H1 (cell line): ENCODE data around the gene GALNT4. TPM values are rescaled to one million over a fixed set of nuclear protein-coding genes. Genes with fewer than 3 reads are reported as not detected.

Experiments used
- CTCF ChIA-PET: fragments of 300-600 bp; sonication (Branson Sonifier 250); formaldehyde crosslinking; loops from one replicate; lab custom pipeline; 2021; ENCODE audit not compliant: partially characterized antibody; lab: Charles Lee
- POLR2A ChIA-PET: fragments of 300-600 bp; sonication (Branson Sonifier 250); formaldehyde crosslinking; loops from one replicate; lab custom pipeline; 2021; ENCODE audit warnings: inconsistent platforms; ENCODE audit not compliant: partially characterized antibody; lab: Charles Lee
- DNase-seq, 2 experiments: peaks; one replicate each; pipeline versions ENCODE4 v3.0.0 to v3.0.0-alpha.2; 2010 to 2022; ENCODE audit warnings: low spot score in 2 of 2, low read depth in 1 of 2, mixed read lengths in 1 of 2
- FAIRE-seq: peaks from 2 replicates; lab custom pipeline; 2011; peaks lifted over from hg19 to GRCh38; lab: Jason Lieb, UNC
- H2AFZ ChIP-seq: 2 replicates; pipeline ENCODE4 v1.8.1; 2012; ENCODE audit warnings: low read length, inconsistent platforms
- H2AK5ac ChIP-seq: 2 replicates; pipeline ENCODE4 v1.6.1; 2013; ENCODE audit warnings: low read depth, low read length
- H2BK120ac ChIP-seq: replicated peaks from 2 replicates; pipeline ENCODE3; 2013; ENCODE audit warnings: low read depth, low read length, inconsistent platforms
- H2BK12ac ChIP-seq: 2 replicates; pipeline ENCODE4 v1.6.1; 2013; ENCODE audit warnings: low read depth, low read length
- H2BK15ac ChIP-seq: 2 replicates; pipeline ENCODE4 v1.6.1; 2013; ENCODE audit warnings: low read length
- H2BK20ac ChIP-seq: 2 replicates; pipeline ENCODE4 v1.6.1; 2013; ENCODE audit warnings: low read length
- H2BK5ac ChIP-seq: 2 replicates; pipeline ENCODE4 v1.6.1; 2013; ENCODE audit warnings: low read depth, low read length
- H3K14ac ChIP-seq: 2 replicates; pipeline ENCODE4 v1.6.1; 2013; ENCODE audit warnings: inconsistent platforms; ENCODE audit not compliant: insufficient read length
- H3K18ac ChIP-seq: 2 replicates; pipeline ENCODE4 v1.6.1; 2013; ENCODE audit warnings: low read length; ENCODE audit errors: extremely low read depth
- H3K23ac ChIP-seq: 2 replicates; pipeline ENCODE4 v1.6.1; 2013; ENCODE audit warnings: inconsistent platforms; ENCODE audit not compliant: insufficient read length
- H3K23me2 ChIP-seq: 2 replicates; pipeline ENCODE4 v1.6.1; 2013; ENCODE audit warnings: low read depth, low read length
- H3K27ac ChIP-seq: 2 replicates; pipeline ENCODE4 v1.6.1; 2011; ENCODE audit warnings: low read depth, low read length, inconsistent platforms
- H3K27me3 ChIP-seq, 4 experiments: replicated peaks in 1 of 4; 1 replicate in 1 of 4; 2 replicates in 3 of 4; pipeline versions ENCODE4 v1.6.1 to v1.8.1; 2011 to 2013; ENCODE audit warnings: low read length in 3 of 4, mild to moderate bottlenecking in 3 of 4, inconsistent platforms in 2 of 4, mixed read lengths in 2 of 4, moderate library complexity in 1 of 4; ENCODE audit not compliant: control insufficient read depth in 3 of 4, insufficient read depth in 3 of 4; ENCODE audit errors: extremely low read depth in 1 of 4
- H3K36me3 ChIP-seq, 4 experiments: 2 replicates each; pipeline versions ENCODE4 v1.6.1 to v1.8.1; 2011 to 2013; ENCODE audit warnings: mild to moderate bottlenecking in 4 of 4, low read length in 3 of 4, moderate library complexity in 2 of 4, control low read depth in 1 of 4, inconsistent platforms in 1 of 4; ENCODE audit not compliant: insufficient read depth in 4 of 4, control insufficient read depth in 2 of 4
- H3K4ac ChIP-seq: replicated peaks from 2 replicates; pipeline ENCODE3; 2013; ENCODE audit warnings: low read length, low read depth, mixed read lengths, inconsistent platforms; ENCODE audit not compliant: insufficient read length
- H3K4me1 ChIP-seq, 4 experiments: replicated peaks in 1 of 4; 1 replicate in 1 of 4; 2 replicates in 3 of 4; pipeline versions ENCODE4 v1.6.1 to v1.8.1; 2011 to 2013; ENCODE audit warnings: low read length in 3 of 4, inconsistent platforms in 2 of 4, mixed read lengths in 1 of 4; ENCODE audit not compliant: insufficient read depth in 4 of 4, control insufficient read depth in 3 of 4
- H3K4me2 ChIP-seq, 2 experiments: 2 replicates each; pipeline versions ENCODE4 v1.6.1 to v1.8.1; 2011 to 2013; ENCODE audit warnings: low read depth in 2 of 2, low read length in 2 of 2, control low read depth in 1 of 2, inconsistent platforms in 1 of 2, mild to moderate bottlenecking in 1 of 2; ENCODE audit not compliant: insufficient read depth in 1 of 2
- H3K4me3 ChIP-seq, 4 experiments: fragments of 200-600, 300-600 bp in 1 of 4; sonication (generic), shearing (Covaris generic), sonication (Bioruptor Twin) in 1 of 4; 2 replicates each; pipeline versions ENCODE4 v1.5.1 to v1.8.1; 2011 to 2016; ENCODE audit warnings: low read length in 4 of 4, low read depth in 3 of 4, control low read depth in 2 of 4, inconsistent platforms in 2 of 4, mild to moderate bottlenecking in 2 of 4, mixed read lengths in 1 of 4, moderate library complexity in 1 of 4; ENCODE audit not compliant: insufficient read depth in 2 of 4; ENCODE audit errors: extremely low read depth in 1 of 4
- H3K56ac ChIP-seq: replicated peaks from 2 replicates; pipeline ENCODE3; 2013; ENCODE audit warnings: low read depth, mild to moderate bottlenecking, mixed read lengths, low read length, inconsistent platforms; ENCODE audit not compliant: insufficient read length
- H3K79me1 ChIP-seq: 2 replicates; pipeline ENCODE4 v1.6.1; 2013; ENCODE audit warnings: low read depth, low read length, control low read depth
- H3K79me2 ChIP-seq, 2 experiments: 2 replicates each; pipeline versions ENCODE4 v1.6.1 to v1.8.1; 2012 to 2013; ENCODE audit warnings: low read length in 2 of 2, mild to moderate bottlenecking in 2 of 2, inconsistent platforms in 1 of 2; ENCODE audit not compliant: insufficient read depth in 2 of 2, control insufficient read depth in 1 of 2
- H3K9ac ChIP-seq, 4 experiments: replicated peaks in 1 of 4; 1 replicate in 1 of 4; 2 replicates in 3 of 4; pipeline versions ENCODE4 v1.6.1 to v1.8.1; 2011 to 2013; ENCODE audit warnings: low read depth in 3 of 4, low read length in 3 of 4, control low read depth in 2 of 4, mild to moderate bottlenecking in 2 of 4, moderate library complexity in 2 of 4, inconsistent platforms in 1 of 4; ENCODE audit errors: extremely low read depth in 1 of 4
- H3K9me3 ChIP-seq, 2 experiments: 2 replicates each; pipeline versions ENCODE4 v1.6.1 to v1.8.1; 2012 to 2013; ENCODE audit warnings: mild to moderate bottlenecking in 2 of 2, moderate library complexity in 2 of 2, control low read depth in 1 of 2, inconsistent platforms in 1 of 2, low read depth in 1 of 2, low read length in 1 of 2, mixed read lengths in 1 of 2; ENCODE audit not compliant: insufficient read depth in 2 of 2
- H4K20me1 ChIP-seq, 2 experiments: replicated peaks in 1 of 2; 2 replicates each; pipeline versions ENCODE3 to v1.8.1; 2011 to 2013; ENCODE audit warnings: inconsistent platforms in 2 of 2, low read length in 2 of 2, mild to moderate bottlenecking in 1 of 2; ENCODE audit not compliant: insufficient read depth in 2 of 2, control insufficient read depth in 1 of 2
- H4K5ac ChIP-seq: 2 replicates; pipeline ENCODE4 v1.6.1; 2013; ENCODE audit warnings: low read length, low read depth, mixed read lengths, inconsistent platforms; ENCODE audit not compliant: insufficient read length
- H4K8ac ChIP-seq: 2 replicates; pipeline ENCODE4 v1.8.0; 2013; ENCODE audit warnings: mild to moderate bottlenecking, moderate library complexity, low read length, inconsistent platforms; ENCODE audit not compliant: insufficient read depth; ENCODE audit errors: extremely low read depth
- H4K91ac ChIP-seq: replicated peaks from 2 replicates; pipeline ENCODE3; 2013; ENCODE audit warnings: low read length, mixed read lengths, inconsistent platforms; ENCODE audit not compliant: insufficient read length
- CREB1 ChIP-seq: IDR thresholded peaks from 2 replicates; pipeline ENCODE4 v1.6.1; 2012; ENCODE audit warnings: inconsistent platforms
- EZH2 ChIP-seq: fragments of 200-600 bp; sonication (generic); IDR thresholded peaks from 2 replicates; pipeline ENCODE4 v1.7.1; 2012; ENCODE audit warnings: low read depth, mild to moderate bottlenecking, moderate library complexity, low read length, inconsistent platforms; ENCODE audit not compliant: severe bottlenecking
- POU5F1 ChIP-seq: IDR thresholded peaks from 2 replicates; pipeline ENCODE4 v1.6.1; 2011; ENCODE audit warnings: low read depth, mild to moderate bottlenecking, low read length, moderate library complexity
- SIX5 ChIP-seq: IDR thresholded peaks from 2 replicates; pipeline ENCODE4 v1.6.1; 2011; ENCODE audit warnings: mild to moderate bottlenecking, low read depth, low read length
- SP2 ChIP-seq: IDR thresholded peaks from 2 replicates; pipeline ENCODE4 v1.6.1; 2012; ENCODE audit warnings: mild to moderate bottlenecking, low read length, inconsistent platforms
- SP4 ChIP-seq: IDR thresholded peaks from 2 replicates; pipeline ENCODE4 v1.6.1; 2012; ENCODE audit warnings: low read length, inconsistent platforms
- TAF1 ChIP-seq: IDR thresholded peaks from 2 replicates; pipeline ENCODE4 v1.6.1; 2011; ENCODE audit warnings: mild to moderate bottlenecking, low read depth, low read length
- TAF7 ChIP-seq: optimal IDR thresholded peaks from 2 replicates; pipeline ENCODE3; 2011; ENCODE audit warnings: low read depth, mild to moderate bottlenecking, inconsistent platforms, low read length, moderate library complexity, borderline replicate concordance
- WGBS, 2 experiments: shearing (Covaris generic) in 1 of 2; methylation state at CpG; one replicate each; pipeline versions ENCODE4 v1.1.6 to v1.1.7; 2013 to 2015; ENCODE audit warnings: low lambda C conversion rate in 2 of 2, mixed read lengths in 2 of 2, inconsistent platforms in 1 of 2, low coverage in 1 of 2, missing lambda C conversion rate in 1 of 2; ENCODE audit not compliant: insufficient replicate concordance in 2 of 2, insufficient coverage in 1 of 2, insufficient read length in 1 of 2; ENCODE audit errors: extremely low coverage in 1 of 2, missing lambda C conversion rate in 1 of 2; 5-methylcytosine and 5-hydroxymethylcytosine counted together
- polyA plus RNA-seq, 7 experiments: library from polyadenylated mRNA; depleted of rRNA in 3 of 7; stranded (reverse) in 5 of 7; unstranded in 2 of 7; fragments of >200 nt in 5 of 7; fragments of 200-250 nt in 2 of 7; gene quantifications; 1 replicate in 5 of 7; 2 replicates in 1 of 7; 4 replicates in 1 of 7; pipeline versions ENCODE4 v1.2.1 to v1.2.3, GENCODE V29; 2011 to 2013; ENCODE audit warnings: missing spikeins in 2 of 7, mixed read lengths in 2 of 7
- total RNA-seq: library from RNA; stranded (reverse); fragmentation: NEBNext Ultra II Directional; extraction: Animal tissue kit (Norgen Biotek cat#: 25700); gene quantifications from 2 replicates; pipeline ENCODE4 v1.2.1, GENCODE V29; 2021

Gene GALNT4
- total and polyA plus RNA-seq, 2 of the 8 experiments (the other 6 are each of a cell fraction or from before 2014, with no cell fraction given): 0.45 to 3.3 TPM

DNA sequence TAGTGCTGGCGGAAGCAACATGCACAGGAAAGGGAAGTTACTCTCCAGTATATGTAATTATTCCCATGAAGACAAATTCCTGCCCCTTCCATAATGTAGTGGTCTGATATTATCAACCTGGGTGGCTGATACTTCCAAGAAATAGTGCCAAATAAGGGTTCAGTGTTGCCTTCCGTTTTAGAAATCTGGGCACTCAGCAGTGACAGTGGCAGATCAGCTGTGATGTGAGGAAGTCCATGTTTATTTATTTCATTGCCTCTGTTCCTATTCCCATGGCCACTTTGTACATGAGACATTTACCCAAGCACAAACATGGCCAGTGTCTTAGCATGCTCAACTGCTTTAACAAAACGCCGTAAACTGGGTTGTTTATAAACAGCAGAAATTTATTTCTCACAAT, 21.6 kb upstream of the GALNT4 start:
- no peak for FAIRE-seq
- Histone ChIP-seq H3K4ac (no peak overlapping the region), H3K4me1 (no peaks in the 10 kb centered on the region; a peak in 1 of 7 replicates), H3K4me3 (no peak overlapping the region), H3K36me3 (no peaks in the 10 kb centered on the region), H4K91ac (no peak overlapping the region), H3K23me2 (no peaks in the 10 kb centered on the region), H2AK5ac (no peak overlapping the region), H4K5ac (no peak overlapping the region), H3K79me1 (no peaks in the 10 kb centered on the region), H2BK120ac (no peak overlapping the region), H3K79me2 (no peaks in the 10 kb centered on the region), H3K9me3 (no peaks in the 10 kb centered on the region), H3K27me3 (no peaks in the 10 kb centered on the region), H2BK5ac (no peak overlapping the region), H2BK12ac (no peak overlapping the region), H3K9ac (no peak overlapping the region; a peak in 1 of 7 replicates), H3K56ac (no peak overlapping the region), H3K4me2 (no peak overlapping the region), H4K8ac (no peak overlapping the region), H3K23ac (no peak overlapping the region), H2BK20ac (no peak overlapping the region), H2AFZ (no peak overlapping the region), H2BK15ac (no peak overlapping the region), H4K20me1 (no peaks in the 10 kb centered on the region), H3K18ac (no peak overlapping the region), H3K14ac (no peak overlapping the region), H3K27ac (no peak overlapping the region)
- ChIA-PET CTCF (interaction anchor here (2.4 kb wide), 1 partner anchor 468 kb away, joined by 12 read pairs; no protein-coding TSS in a partner anchor), POLR2A (no interaction called here)
- 96% methylated on average over 4 of the region's 4 CpGs; no CpG with 5 or more reads in 1 of the 2 experiments for WGBS, 2 experiments
- DNase-seq: no peak
- TF ChIP-seq TAF7 (no peak), POU5F1 (no peak), EZH2 (no peak), CREB1 (no peak), TAF1 (no peak), SP2 (no peak), SIX5 (no peak), SP4 (no peak)
